IPS DF 4.7 (cell line): Measurements from ENCODE around the gene NUAK1.

Experiments
- DNase-seq: peaks from one replicate; pipeline ENCODE4 v3.0.0-alpha.2; 2013; ENCODE audit warnings: low spot score; ENCODE audit errors: extremely low read depth

The NUAK1 gene

DNA sequence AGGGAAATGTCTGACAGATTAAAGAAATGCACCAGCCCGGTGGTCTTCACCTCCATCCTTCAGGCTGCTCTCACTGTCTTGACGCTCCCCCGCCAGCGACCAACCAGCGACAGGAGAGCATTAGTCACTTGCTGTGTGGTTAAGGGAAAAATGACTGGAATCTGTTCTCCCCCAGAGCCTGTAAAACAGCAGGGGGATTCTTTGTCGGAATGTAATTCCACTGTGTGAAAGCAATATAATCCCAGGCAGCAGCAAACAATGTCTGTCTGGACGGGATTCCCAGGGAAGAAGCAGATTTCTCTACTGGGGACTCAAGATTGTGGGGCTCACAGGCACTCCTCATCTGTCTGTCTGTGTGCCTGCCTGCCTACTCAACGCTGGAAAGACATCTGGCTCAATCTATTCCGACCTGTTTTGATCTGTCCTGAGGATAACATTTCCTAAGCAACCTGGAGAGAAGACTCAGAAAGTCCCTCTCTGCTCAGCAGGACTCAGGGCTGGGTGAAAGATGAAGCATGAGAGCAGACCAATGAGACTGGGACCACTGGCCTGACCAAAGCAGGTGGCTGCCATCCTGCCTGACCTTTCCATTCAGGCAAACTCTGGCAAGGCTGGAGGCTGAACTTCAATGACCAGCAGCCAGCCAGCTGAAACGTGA lies 54.6 kb downstream of the NUAK1 start:
- DNase-seq, result no peak

DNA sequence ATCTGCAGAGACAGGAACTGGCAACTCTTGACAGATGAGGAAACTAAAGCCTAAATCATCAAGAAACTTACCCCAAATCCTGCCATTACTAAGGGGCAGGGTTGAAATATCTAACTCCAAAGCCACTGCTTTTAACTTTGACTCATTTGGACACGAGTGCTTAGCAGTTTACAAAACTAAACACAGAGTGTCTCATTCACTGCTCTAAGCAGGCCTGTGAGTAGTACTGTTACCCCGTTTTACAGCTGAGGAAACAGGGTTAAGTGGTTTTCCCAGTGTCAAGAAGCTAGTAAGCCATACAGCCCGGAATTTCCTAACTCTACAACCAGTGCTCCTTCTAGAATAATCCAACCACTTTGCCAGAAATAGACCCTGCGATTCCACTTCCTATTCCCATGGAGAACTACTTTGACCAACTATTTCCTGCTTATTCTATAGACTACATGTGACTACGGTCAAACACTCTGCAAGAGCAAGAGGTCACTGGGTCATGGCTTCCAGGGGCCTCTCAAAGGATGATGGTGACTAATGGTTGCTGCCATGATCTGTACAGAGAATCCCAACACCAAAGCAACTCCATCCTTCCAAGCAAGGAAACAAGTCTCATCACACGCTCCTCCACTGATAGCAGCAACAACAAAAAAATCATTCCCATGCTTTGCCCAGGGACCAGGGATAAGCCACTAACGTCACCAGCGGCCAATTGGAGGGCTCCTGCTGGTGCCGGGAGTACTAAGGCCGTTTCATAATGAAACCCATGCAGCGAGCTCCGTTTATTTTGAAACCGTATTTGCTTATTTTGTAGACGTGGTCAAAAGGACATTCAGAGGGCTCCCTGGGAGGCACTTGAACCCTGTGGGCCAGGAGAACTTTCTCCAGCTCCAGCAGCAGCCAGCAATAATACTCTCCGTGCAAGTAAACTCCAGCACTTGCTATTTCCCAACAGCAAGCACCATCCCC lies 56.3 kb downstream of the NUAK1 start:
- no peak for DNase-seq

DNA sequence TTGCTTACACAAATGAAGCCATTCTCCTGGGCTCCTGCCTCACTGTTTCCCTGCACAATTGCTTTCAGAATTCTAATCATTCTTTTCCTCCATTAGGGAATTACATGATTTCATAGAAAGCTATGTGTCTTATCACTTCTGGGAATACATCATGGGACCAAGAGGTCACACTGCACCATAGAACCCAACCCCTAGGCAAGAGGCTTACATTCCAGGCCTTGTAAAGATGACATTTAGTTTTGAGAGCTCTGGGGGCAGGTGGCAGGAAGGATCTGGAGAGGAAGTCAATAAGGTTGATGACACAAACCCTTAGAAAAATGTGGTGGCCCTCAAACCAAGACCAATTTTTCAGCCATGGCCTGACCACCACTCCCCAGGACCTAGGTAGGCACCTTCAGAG lies 57.1 kb downstream of the NUAK1 start:
- DNase-seq, result no peak

- DNase-seq, result no peak
Observed at GRCh38 chr12:106080791-106081170, 58.0 kb downstream of the NUAK1 start.

DNA sequence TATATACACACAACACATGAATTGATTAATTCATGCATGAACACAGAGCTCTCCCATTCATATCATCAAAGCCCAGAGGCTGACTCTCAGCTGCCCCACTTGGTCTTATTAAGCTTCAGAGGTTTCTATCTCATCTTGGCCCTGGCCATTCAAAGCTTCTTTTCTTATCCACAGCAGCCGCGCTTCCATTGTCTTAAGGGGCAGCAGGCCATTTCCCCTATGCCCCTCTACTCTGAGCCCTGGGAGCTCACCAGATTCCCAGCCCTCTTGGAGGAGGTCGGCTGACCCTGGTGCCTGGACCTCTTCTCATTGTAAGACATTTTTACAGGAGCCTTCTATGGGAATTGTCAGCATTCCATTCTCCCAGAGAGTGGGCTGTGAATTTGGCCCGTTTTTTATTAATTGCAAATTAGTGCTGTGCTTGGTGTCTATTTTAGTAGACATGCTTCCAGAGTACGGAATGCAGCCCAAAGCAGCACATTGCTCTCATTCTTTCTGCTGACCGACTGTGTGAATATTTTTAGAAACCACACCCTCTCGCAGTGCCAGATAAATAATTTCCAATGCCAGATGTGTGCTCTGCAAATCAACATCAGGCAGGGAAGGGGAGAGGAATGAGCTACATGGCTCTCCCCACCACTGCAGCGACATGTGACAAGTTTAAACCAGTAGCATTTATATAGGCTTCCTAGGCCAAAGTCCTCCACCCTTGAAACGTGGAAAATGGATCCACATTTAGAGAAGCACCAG lies 58.5 kb downstream of the NUAK1 start:
- DNase-seq, result no peak

DNA sequence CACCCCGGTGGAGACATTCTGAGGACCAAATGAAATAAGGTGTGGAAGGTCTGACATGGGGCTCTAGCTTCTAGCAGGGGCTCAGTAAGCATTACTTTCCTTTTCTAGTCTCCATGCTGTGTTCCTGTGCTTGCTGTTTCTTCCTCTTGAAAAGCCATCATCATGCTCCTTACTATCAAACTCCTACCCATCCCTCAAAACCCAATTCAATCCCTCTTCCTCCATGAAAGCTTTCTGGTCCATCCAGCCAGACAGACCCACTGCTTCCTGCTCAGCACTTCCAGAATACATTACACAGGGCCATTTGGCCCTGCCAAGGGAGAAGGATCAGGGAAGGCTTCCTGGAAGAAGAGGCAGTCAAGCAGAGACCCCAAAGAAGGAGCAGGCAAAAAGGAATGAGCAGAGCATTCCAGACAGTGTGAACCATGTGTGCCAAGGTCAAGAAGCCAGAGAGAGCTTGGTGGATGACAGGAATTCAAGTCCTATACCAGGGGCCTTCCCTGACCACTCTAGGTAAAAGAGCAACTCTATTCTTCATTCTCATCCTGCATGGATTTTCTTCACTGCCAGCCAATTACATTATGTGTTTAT lies 59.5 kb downstream of the NUAK1 start:
- no peak for DNase-seq

DNA sequence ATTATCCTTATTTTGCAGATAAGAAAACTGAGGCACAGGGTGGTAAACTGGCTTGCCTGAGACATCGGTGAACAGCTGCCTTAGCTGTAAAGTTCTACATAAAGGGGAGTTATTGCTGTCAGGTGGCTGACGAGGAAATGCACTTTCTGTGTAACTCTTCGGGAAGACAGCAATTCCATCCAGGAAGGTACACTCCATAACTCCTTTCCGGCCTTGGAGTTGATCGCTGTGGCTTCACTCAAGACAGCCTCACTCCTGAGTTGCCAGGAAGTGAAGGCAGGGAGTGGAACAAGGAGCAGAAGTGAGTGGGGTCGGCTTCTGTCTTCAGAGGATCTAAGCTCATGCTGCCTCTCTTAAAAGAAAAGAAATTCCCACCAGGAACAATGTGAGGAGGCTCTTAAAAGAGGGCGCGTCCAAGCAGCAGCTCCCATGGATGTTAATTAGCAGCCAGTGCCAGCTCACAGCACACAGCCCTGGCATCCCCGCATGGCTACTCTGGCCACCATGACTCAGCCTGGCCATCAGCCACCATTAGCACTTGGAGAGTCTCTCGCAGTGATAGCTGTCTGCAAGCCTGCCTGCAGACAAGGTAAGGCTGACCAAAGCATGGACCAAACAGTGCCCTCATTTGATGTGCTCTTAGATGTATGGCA lies 60.3 kb downstream of the NUAK1 start:
- DNase-seq, result no peak

DNA sequence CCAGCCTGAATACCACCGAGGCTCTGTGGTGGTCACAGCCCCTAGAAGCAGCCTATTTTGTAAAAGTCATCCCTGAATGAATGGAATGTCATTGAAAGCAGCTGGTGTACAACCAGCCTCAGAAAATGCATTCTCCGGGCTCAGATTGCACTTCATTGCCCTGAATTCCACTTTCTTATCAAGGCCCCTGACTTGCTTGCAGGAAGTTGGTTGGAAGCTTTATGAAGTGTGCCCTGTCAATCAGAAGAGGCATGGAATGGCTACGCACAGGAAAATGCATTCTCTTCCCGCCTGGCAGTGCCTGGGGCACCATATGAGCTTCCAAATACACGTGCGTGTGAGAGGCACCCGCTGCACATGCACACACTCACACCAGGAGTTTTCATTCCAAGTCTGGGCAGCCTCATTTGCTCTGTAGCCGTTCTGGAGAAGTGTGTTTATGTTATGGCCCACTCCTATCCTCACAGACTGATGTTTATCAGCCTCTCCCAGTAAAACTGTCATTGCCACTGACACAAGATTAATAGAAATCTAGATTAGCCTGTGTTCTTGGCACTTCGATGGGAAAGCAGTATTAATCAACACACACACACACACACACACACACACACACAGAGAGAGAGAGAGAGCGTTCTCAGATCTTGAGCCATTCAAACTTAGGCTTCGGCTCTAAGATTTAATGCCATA lies 63.9 kb downstream of the NUAK1 start:
- no peak for DNase-seq

GRCh38 chr12:106074361-106074705 lies 64.4 kb downstream of the NUAK1 start:
- no peak for DNase-seq

GRCh38 chr12:106073179-106073578 lies 65.6 kb downstream of the NUAK1 start:
- DNase-seq, result no peak

DNA sequence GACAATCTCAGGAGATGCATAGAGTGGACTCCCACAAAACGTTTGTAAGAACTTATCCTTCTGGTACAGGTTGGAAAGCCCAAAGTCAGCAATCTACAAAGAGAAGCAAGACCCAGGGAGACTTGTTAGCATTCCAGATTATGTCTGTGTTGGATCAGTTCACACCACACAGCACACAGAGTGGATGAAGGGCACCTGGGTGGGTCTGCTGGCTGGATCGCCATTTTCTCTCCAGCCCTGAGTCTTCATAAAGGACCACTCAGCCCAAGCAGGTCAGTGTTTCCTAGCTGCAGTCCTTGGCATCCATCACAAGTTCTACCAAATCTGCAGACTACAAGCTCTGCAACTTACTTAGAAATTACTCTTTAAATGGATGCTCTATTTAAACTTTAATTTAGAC lies 66.0 kb downstream of the NUAK1 start:
- no peak for DNase-seq

- no peak for DNase-seq
Observed at GRCh38 chr12:106071686-106072085, 67.1 kb downstream of the NUAK1 start.

DNA sequence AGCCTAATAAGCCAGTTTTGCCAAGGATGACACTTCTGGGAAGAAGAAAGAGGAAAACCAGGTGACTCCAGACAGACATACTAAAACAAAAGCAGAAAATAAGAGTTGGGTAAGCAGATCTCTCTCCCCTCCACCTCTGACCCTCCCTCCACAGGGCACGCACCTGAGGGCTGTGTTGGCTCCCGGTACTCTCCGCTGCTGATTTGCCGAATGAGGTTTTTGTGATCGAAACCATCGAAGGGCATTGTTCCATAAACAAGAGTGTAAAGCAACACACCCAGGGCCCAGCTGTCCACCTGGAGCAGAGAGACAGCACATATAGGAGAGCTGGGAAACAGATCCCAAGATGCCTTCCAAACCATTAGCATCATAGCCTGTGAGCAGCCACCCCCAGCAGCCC lies 68.1 kb downstream of the NUAK1 start:
- DNase-seq, result no peak

DNA sequence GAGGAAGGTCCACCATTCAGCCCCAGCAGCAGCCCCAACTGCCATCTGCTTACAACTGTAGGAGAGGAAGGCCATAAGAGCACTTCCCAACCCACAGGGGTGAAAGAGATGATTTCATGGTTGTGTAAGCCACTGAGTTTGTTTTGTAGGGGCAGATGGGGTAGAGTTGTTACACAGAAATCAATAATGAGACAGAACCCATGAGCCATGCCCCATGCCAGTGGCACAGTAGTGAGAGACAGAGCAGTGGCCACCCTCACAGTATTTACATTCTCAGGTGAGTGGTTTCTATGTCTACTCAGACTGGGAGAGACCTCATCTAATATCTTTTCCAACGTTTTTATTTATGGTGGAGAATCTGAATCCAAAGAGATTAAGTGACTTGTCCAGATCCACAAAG lies 68.6 kb downstream of the NUAK1 start:
- DNase-seq, result no peak

GRCh38 chr12:106068296-106068695 lies 70.5 kb downstream of the NUAK1 start:
- no peak for DNase-seq

DNA sequence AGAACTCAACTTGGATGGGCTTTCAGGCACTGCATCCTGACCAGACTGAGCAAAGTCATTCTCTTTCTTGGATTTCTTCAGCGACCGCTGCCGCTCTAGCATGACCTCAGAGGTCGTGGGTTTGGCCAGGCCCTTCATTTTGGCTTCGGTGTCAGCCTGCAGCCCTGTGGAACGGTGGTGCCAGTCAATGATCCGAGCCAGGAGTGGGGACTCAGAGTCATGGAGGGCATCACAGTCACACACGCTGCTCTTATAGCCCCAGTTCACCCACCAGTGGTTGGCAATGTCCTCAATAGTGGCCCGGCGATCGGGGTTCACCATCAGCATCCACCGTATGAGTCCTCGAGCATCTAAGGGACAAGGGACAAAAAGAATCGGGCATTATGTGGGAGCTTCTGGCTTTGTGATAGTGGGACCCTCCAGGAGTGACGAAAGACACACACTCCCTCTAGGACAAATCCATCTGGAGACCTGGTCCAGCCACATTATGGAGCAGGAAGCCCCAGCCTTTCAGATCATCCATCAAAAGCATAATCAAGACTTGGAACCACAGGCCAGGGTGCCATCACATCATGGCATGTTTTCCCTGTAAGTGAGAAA lies 71.0 kb downstream of the NUAK1 start:
- no peak for DNase-seq

DNA sequence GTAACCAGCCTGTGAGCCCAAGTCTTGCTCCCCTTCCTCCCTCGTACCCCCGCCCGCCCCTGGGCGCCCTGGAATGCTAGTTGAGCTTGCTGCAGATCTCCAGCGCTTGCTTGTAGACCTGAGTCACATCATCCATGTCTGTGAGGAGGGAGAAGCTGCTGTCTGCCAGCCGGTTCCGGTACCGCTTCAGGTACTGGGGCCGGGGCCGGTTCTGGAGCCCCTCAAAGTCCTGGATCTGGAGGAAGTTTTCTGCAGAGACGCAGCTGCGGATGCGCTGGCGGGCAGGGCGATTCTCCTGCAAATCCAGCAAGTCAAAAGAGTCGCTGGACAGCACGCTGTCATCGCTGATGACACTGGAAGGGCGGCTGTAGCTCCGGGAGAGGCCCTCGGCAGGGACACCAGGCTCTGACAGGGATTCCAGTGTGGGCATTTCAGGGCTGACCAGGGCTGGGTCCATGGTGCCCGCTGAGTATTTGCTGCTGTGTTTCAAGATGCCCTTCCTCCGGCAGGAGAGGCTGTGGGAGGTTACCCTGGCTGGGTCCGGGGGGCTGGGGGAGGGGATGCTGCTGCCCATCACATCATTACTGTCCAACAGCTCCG lies 71.9 kb downstream of the NUAK1 start:
- no peak for DNase-seq

DNA sequence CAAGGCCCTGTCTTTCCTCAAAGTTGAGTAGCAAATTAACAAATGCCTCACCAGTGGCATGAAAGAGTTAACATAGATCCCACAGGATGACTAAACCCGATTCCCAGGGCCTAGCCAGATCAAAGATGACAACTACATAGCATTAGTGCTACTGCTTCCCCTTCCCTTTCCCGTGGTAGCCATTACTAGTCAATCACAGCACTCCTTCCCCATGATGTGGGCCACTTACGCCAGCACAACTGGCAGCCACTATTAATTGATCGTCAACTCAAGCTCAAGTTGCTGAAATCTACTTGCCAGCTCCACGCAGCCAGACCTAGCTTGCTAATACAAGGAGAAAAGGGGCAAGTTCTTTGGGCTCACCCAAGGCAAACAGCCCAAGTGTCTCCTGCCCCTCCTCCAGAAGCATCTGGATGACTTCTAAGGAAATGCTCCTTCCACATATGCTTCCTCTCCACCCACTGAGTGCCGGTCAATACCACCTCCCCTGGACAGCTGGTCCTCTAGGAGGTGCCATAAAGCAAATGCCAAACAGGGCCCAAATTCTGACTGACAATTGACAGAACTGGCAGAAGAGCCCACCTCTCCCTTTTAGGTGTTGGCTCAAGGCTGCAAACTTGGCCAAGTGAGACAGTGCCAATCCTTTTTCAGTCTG lies 72.6 kb downstream of the NUAK1 start:
- no peak for DNase-seq

DNA sequence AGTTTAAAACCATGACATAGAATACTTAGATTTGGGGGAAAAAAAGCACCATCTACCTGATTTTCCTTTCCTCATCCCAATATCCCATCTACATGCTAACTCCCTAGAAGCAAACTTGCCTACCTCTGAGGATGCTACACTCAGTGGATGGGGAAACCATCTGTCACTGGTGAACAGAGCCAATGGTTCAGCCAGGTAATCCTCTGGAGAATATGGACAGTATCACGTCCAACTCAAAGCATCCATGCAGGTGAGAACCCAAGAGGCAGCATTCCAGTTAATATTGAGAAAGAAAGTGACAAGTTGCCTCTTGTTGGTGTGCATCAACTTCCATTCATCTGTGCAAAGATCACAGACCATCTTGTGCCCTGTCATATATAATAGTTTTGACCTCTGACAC lies 73.2 kb downstream of the NUAK1 start:
- DNase-seq, result no peak

DNA sequence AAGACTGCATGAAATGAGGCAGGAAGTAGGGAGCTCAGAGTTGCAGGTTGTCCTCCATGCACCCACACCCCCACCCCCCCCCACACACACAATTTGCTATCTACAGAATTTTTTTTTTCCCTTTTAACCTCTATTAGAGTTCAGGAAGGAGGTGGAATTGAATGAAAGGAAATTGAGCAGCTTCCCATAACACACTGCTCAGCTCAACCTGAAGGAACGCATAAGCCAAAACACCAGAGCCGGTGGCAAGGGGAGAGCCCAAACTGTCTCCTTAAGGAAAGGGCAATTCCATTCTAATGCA lies 74.1 kb downstream of the NUAK1 start:
- no peak for DNase-seq
